IMR-90 (cell line): ENCODE data around the gene MYO1D. TPM values are rescaled to one million over a fixed set of nuclear protein-coding genes. Genes with fewer than 3 reads are reported as not detected.

ENCODE experiments used
- ATAC-seq: fragments of 200-7000 bp; cut with Tn5 transposase; 2 replicates; pipeline ENCODE4 v1.9.1; 2020; ENCODE audit warnings: low read depth, mild to moderate bottlenecking, moderate library complexity
- BruUV-seq: library from RNA; stranded (reverse); fragments of 400-500 nt; replicated peaks from 2 replicates; lab custom pipeline; 2021; lab: Mats Ljungman, UMichigan
- CTCF ChIA-PET: fragments of 300-600 bp; formaldehyde crosslinking; extraction: SDS; loops from one replicate; lab custom pipeline; 2021; ENCODE audit warnings: antibody characterized with exemption; lab: Yijun Ruan, JAX
- POLR2A ChIA-PET: fragments of 300-600 bp; sonication (Branson Sonifier 250); formaldehyde crosslinking; loops from one replicate; lab custom pipeline; 2022; ENCODE audit warnings: antibody characterized with exemption; ENCODE audit not compliant: unreplicated experiment; lab: Charles Lee
- DNase-seq: peaks from one replicate; pipeline ENCODE4 v3.0.0; 2013
- H2AFZ ChIP-seq: replicated peaks from 2 replicates; pipeline ENCODE3; 2013; ENCODE audit warnings: low read length, mild to moderate bottlenecking; ENCODE audit not compliant: poor library complexity
- H2AK5ac ChIP-seq: 2 replicates; pipeline ENCODE4 v1.6.1; 2013; ENCODE audit warnings: low read depth, low read length, inconsistent platforms
- H2AK9ac ChIP-seq: replicated peaks from 2 replicates; pipeline ENCODE3; 2013; ENCODE audit warnings: mild to moderate bottlenecking, low read depth, low read length, moderate library complexity; ENCODE audit not compliant: poor library complexity
- H2BK120ac ChIP-seq: 2 replicates; pipeline ENCODE4 v1.6.1; 2013; ENCODE audit warnings: low read depth, low read length, inconsistent platforms
- H2BK15ac ChIP-seq: 3 replicates; pipeline ENCODE4 v1.6.1; 2013; ENCODE audit warnings: low read depth, low read length, inconsistent platforms
- H2BK20ac ChIP-seq: 2 replicates; pipeline ENCODE4 v1.6.1; 2013; ENCODE audit warnings: low read depth, mild to moderate bottlenecking, inconsistent platforms, low read length, moderate library complexity
- H2BK5ac ChIP-seq: 2 replicates; pipeline ENCODE4 v1.6.1; 2013; ENCODE audit warnings: mild to moderate bottlenecking, low read depth, low read length, inconsistent platforms; ENCODE audit not compliant: poor library complexity, severe bottlenecking
- H3K14ac ChIP-seq: replicated peaks from 2 replicates; pipeline ENCODE4 v1.6.1; 2013; ENCODE audit warnings: low read depth, low read length, inconsistent platforms
- H3K18ac ChIP-seq: 2 replicates; pipeline ENCODE4 v1.6.1; 2013; ENCODE audit warnings: low read depth, low read length, control low read depth
- H3K23ac ChIP-seq: 2 replicates; pipeline ENCODE4 v1.6.1; 2013; ENCODE audit warnings: low read depth, low read length, inconsistent platforms
- H3K27ac ChIP-seq: 2 replicates; pipeline ENCODE4 v1.5.1; 2013; ENCODE audit warnings: mild to moderate bottlenecking, control low read depth, low read length; ENCODE audit not compliant: insufficient read depth
- H3K27me3 ChIP-seq: 2 replicates; pipeline ENCODE4 v1.6.1; 2013; ENCODE audit warnings: low read length; ENCODE audit not compliant: control insufficient read depth, insufficient read depth
- H3K36me3 ChIP-seq: 2 replicates; pipeline ENCODE4 v1.6.1; 2013; ENCODE audit warnings: low read length, mixed read lengths; ENCODE audit not compliant: control insufficient read depth, insufficient read depth
- H3K4ac ChIP-seq: 2 replicates; pipeline ENCODE4 v1.6.1; 2013; ENCODE audit warnings: low read depth, low read length, inconsistent platforms
- H3K4me1 ChIP-seq: 2 replicates; pipeline ENCODE4 v1.6.1; 2013; ENCODE audit warnings: low read length, mixed read lengths; ENCODE audit not compliant: control insufficient read depth, insufficient read depth
- H3K4me2 ChIP-seq: 2 replicates; pipeline ENCODE4 v1.6.1; 2013; ENCODE audit warnings: low read depth, mild to moderate bottlenecking, control low read depth, low read length, moderate library complexity
- H3K4me3 ChIP-seq: 2 replicates; pipeline ENCODE4 v1.5.1; 2013; ENCODE audit warnings: low read depth, mild to moderate bottlenecking, control low read depth, low read length, moderate library complexity; ENCODE audit not compliant: insufficient read depth
- H3K56ac ChIP-seq: 2 replicates; pipeline ENCODE4 v1.6.1; 2013; ENCODE audit warnings: low read length, inconsistent platforms; ENCODE audit not compliant: insufficient read depth; ENCODE audit errors: extremely low read depth
- H3K79me1 ChIP-seq, 2 experiments: 2 replicates each; pipeline ENCODE4 v1.6.1; 2013; ENCODE audit warnings: low read length in 2 of 2, inconsistent platforms in 1 of 2, low read depth in 1 of 2
- H3K9ac ChIP-seq: 2 replicates; pipeline ENCODE4 v1.6.1; 2013; ENCODE audit warnings: low read depth, low read length, control low read depth
- H3K9me1 ChIP-seq: 2 replicates; pipeline ENCODE4 v1.6.1; 2013; ENCODE audit warnings: low read length, inconsistent platforms; ENCODE audit not compliant: insufficient read depth
- H3K9me3 ChIP-seq: 2 replicates; pipeline ENCODE4 v1.6.1; 2013; ENCODE audit warnings: low read length; ENCODE audit not compliant: control insufficient read depth, insufficient read depth
- H4K20me1 ChIP-seq: 2 replicates; pipeline ENCODE4 v1.6.1; 2013; ENCODE audit warnings: low read length, inconsistent platforms; ENCODE audit not compliant: insufficient read depth
- H4K5ac ChIP-seq: 2 replicates; pipeline ENCODE4 v1.6.1; 2013; ENCODE audit warnings: mild to moderate bottlenecking, low read depth, low read length, control low read depth
- H4K8ac ChIP-seq, 2 experiments: 2 replicates each; pipeline ENCODE4 v1.6.1; 2013; ENCODE audit warnings: low read depth in 2 of 2, low read length in 2 of 2, control low read depth in 1 of 2, inconsistent platforms in 1 of 2
- H4K91ac ChIP-seq: 2 replicates; pipeline ENCODE4 v1.6.1; 2013; ENCODE audit warnings: low read depth, low read length, inconsistent platforms; ENCODE audit not compliant: insufficient read depth
- BHLHE40 ChIP-seq: fragments of 150-350 bp; IDR thresholded peaks from 2 replicates; pipeline ENCODE4 v1.6.1; 2016; ENCODE audit warnings: mild to moderate bottlenecking, low read depth, low read length
- CEBPB ChIP-seq: IDR thresholded peaks from 2 replicates; pipeline ENCODE4 v1.6.1; 2012; ENCODE audit warnings: low read depth, low read length, improper control_type of control experiment
- CHD1 ChIP-seq: IDR thresholded peaks from 2 replicates; pipeline ENCODE4 v1.6.1; 2012; ENCODE audit warnings: low read depth, low read length, improper control_type of control experiment
- FOS ChIP-seq: fragments of 150-350 bp; IDR thresholded peaks from 2 replicates; pipeline ENCODE4 v1.6.1; 2016; ENCODE audit warnings: low read depth, low read length
- MAFK ChIP-seq: IDR thresholded peaks from 2 replicates; pipeline ENCODE4 v1.6.1; 2012; ENCODE audit warnings: low read depth, low read length, improper control_type of control experiment
- MAZ ChIP-seq: IDR thresholded peaks from 2 replicates; pipeline ENCODE4 v1.6.1; 2012; ENCODE audit warnings: low read depth, mild to moderate bottlenecking, low read length, improper control_type of control experiment, moderate library complexity, borderline replicate concordance
- MXI1 ChIP-seq: IDR thresholded peaks from 2 replicates; pipeline ENCODE4 v1.6.1; 2012; ENCODE audit warnings: low read depth, mild to moderate bottlenecking, low read length, moderate library complexity, borderline replicate concordance
- NFE2L2 ChIP-seq: fragments of 150-350 bp; IDR thresholded peaks from 2 replicates; pipeline ENCODE4 v1.6.1; 2016; ENCODE audit warnings: low read depth, mild to moderate bottlenecking, low read length
- POLR2A ChIP-seq: IDR thresholded peaks from 2 replicates; pipeline ENCODE4 v1.6.1; 2012; ENCODE audit warnings: mild to moderate bottlenecking, low read depth, low read length
- RAD21 ChIP-seq: IDR thresholded peaks from 2 replicates; pipeline ENCODE4 v1.6.1; 2012; ENCODE audit warnings: low read length, improper control_type of control experiment
- RCOR1 ChIP-seq: IDR thresholded peaks from 2 replicates; pipeline ENCODE4 v1.6.1; 2012; ENCODE audit warnings: mild to moderate bottlenecking, low read length, improper control_type of control experiment; ENCODE audit not compliant: insufficient replicate concordance
- RFX5 ChIP-seq: IDR thresholded peaks from 2 replicates; pipeline ENCODE4 v1.8.0; 2012; ENCODE audit warnings: low read depth, mild to moderate bottlenecking, low read length, moderate library complexity
- SMC3 ChIP-seq: fragments of 150-350 bp; IDR thresholded peaks from 2 replicates; pipeline ENCODE4 v1.6.1; 2016; ENCODE audit warnings: low read depth, mild to moderate bottlenecking, antibody characterized with exemption, low read length, moderate library complexity
- USF2 ChIP-seq: fragments of 150-350 bp; IDR thresholded peaks from 2 replicates; pipeline ENCODE4 v1.6.1; 2017; ENCODE audit warnings: mild to moderate bottlenecking, antibody characterized with exemption, low read length, low read depth
- WGBS, 2 experiments: methylation state at CpG; one replicate each; pipeline versions ENCODE4 v1.1.5 to v1.1.7; 2013; ENCODE audit warnings: missing lambda C conversion rate in 2 of 2; ENCODE audit not compliant: insufficient read length in 1 of 2; ENCODE audit errors: extremely low coverage in 2 of 2; 5-methylcytosine and 5-hydroxymethylcytosine counted together
- dilution Hi-C: fragments of 300-500 bp; cut with HindIII; formaldehyde crosslinking; loops from one replicate; pipeline ENCODE4 v1.14.3; 2018; ENCODE audit warnings: low sequenced_read_pairs; ENCODE audit not compliant: unreplicated experiment
- in situ Hi-C: fragments of 300-500 bp; cut with MboI; formaldehyde crosslinking; loops from 3 replicates; pipeline ENCODE4 v1.14.3; 2019; ENCODE audit warnings: low sequenced_read_pairs, inconsistent platforms, mixed read lengths
- intact Hi-C: fragments of 100-400 bp; cut with micrococcal nuclease; formaldehyde crosslinking; loops from 2 replicates; pipeline ENCODE4 v1.10.0; 2022
- polyA plus RNA-seq, 3 experiments: library from polyadenylated mRNA; depleted of rRNA; stranded (reverse); fragments of >200 nt; gene quantifications; 2 replicates each; pipeline ENCODE4 v1.2.3, GENCODE V29; 2012; ENCODE audit warnings: low replicate concordance in 1 of 3
- total RNA-seq: library from RNA; depleted of rRNA; stranded (reverse); fragments of >200 nt; gene quantifications from 2 replicates; pipeline ENCODE4 v1.2.3, GENCODE V29; 2012
- TF ChIP-seq, protein P1 (sequence below): conservative IDR thresholded peaks from 2 replicates; pipeline ENCODE4 v1.5.1; 2012; ENCODE audit warnings: mild to moderate bottlenecking, low read depth, low read length, improper control_type of control experiment
- TF ChIP-seq, protein P2 (sequence below): fragments of 150-350 bp; IDR thresholded peaks from 2 replicates; pipeline ENCODE4 v1.6.1; 2016; ENCODE audit warnings: low read depth, mild to moderate bottlenecking, low read length, moderate library complexity, borderline replicate concordance

Gene MYO1D
- total and polyA plus RNA-seq, 2 of the 4 experiments (the other 2 are of a cell fraction) = 0.63 to 0.90 TPM

DNA sequence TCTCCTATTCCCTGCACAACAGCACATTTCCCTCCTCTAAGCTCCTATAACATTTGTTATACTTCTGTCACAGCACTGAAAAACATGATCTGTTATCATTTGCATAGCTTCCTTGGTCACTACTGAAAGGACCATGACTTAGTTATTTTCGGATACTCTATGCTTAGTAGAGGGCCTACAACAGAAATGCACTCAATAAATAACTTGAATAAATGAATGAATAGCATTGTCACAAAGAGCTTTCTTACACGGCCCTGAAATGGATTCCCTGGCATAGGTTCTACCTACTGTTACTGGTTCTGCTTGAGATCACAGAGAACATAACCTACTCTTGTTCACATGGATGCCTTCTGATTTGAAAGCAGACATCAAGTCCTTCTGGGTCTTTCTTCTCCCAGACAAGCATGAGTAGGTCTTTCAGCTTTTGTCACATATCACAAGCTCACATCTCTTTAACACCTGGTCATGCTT is 41.6 kb downstream of the MYO1D start:
- no CpG with 5 or more reads among the region's 2 CpGs for WGBS, 2 experiments
- CTCF ChIA-PET = no interaction called here

More for the DNA sequence above, 41.6 kb downstream of the MYO1D start:
- Histone ChIP-seq H3K36me3 (no peaks in the 10 kb centered on the region), H2BK20ac (no peak overlapping the region), H4K8ac (no peak overlapping the region), H2BK5ac (no peak overlapping the region), H3K4me3 (no peak overlapping the region), H4K91ac (no peak overlapping the region), H2BK120ac (no peak overlapping the region), H3K79me1 (no peaks in the 10 kb centered on the region), H3K4me1 (no peaks in the 10 kb centered on the region), H3K27ac (no peak overlapping the region), H3K23ac (no peak overlapping the region), H3K9me1 (no peaks in the 10 kb centered on the region), H3K14ac (no peak overlapping the region), H3K4ac (no peak overlapping the region), H3K9me3 (no peaks in the 10 kb centered on the region), H3K27me3 (no peaks in the 10 kb centered on the region), H2AK9ac (no peak overlapping the region), H3K9ac (no peak overlapping the region), H2BK15ac (no peak overlapping the region), H3K56ac (no peak overlapping the region), H2AFZ (no peak overlapping the region), H4K20me1 (no peaks in the 10 kb centered on the region), H2AK5ac (no peak overlapping the region), H3K18ac (no peak overlapping the region), H4K5ac (no peak overlapping the region), H3K4me2 (no peak overlapping the region)
- dilution Hi-C loops = no loop called here
- TF ChIP-seq RAD21 = no peak
- TF ChIP-seq FOS = no peak
- TF ChIP-seq MAZ = no peak
- no peak for TF ChIP-seq SMC3
- TF ChIP-seq BHLHE40 = no peak
- TF ChIP-seq POLR2A = no peak
- TF ChIP-seq CEBPB = no peak
- no peak for TF ChIP-seq USF2
- no peak for TF ChIP-seq RCOR1
- TF ChIP-seq RFX5 = no peak
- no peak for TF ChIP-seq MXI1
- no peak for TF ChIP-seq MAFK
- TF ChIP-seq NFE2L2 = no peak
- TF ChIP-seq, protein P1, sequence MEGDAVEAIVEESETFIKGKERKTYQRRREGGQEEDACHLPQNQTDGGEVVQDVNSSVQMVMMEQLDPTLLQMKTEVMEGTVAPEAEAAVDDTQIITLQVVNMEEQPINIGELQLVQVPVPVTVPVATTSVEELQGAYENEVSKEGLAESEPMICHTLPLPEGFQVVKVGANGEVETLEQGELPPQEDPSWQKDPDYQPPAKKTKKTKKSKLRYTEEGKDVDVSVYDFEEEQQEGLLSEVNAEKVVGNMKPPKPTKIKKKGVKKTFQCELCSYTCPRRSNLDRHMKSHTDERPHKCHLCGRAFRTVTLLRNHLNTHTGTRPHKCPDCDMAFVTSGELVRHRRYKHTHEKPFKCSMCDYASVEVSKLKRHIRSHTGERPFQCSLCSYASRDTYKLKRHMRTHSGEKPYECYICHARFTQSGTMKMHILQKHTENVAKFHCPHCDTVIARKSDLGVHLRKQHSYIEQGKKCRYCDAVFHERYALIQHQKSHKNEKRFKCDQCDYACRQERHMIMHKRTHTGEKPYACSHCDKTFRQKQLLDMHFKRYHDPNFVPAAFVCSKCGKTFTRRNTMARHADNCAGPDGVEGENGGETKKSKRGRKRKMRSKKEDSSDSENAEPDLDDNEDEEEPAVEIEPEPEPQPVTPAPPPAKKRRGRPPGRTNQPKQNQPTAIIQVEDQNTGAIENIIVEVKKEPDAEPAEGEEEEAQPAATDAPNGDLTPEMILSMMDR = no peak
- TF ChIP-seq, protein P2, sequence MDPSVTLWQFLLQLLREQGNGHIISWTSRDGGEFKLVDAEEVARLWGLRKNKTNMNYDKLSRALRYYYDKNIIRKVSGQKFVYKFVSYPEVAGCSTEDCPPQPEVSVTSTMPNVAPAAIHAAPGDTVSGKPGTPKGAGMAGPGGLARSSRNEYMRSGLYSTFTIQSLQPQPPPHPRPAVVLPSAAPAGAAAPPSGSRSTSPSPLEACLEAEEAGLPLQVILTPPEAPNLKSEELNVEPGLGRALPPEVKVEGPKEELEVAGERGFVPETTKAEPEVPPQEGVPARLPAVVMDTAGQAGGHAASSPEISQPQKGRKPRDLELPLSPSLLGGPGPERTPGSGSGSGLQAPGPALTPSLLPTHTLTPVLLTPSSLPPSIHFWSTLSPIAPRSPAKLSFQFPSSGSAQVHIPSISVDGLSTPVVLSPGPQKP = no peak
- no peak for TF ChIP-seq CHD1
- POLR2A ChIA-PET = no interaction called here
- DNase-seq (no peak), ATAC-seq (no peak)
- in situ Hi-C loops = no loop called here
- intact Hi-C loops = no loop called here
- BruUV-seq = no TSS peak
